ENCODE results near the gene IL17REL.
"Not testable (repeated sequence)": the region's sequence is repeated elsewhere in the genome, so short reads cannot be mapped to it uniquely, and the experiment has no call there.

The IL17REL gene

GRCh38 chr22:50001388-50002231, 11.0 kb downstream of the IL17REL start:
- DNase-seq: no peak

GRCh38 chr22:50000587-50001387, 11.8 kb downstream of the IL17REL start:
- no peak for DNase-seq

GRCh38 chr22:49999946-50000586, 12.5 kb downstream of the IL17REL start:
- no peak for DNase-seq

GRCh38 chr22:49999063-49999945, 13.3 kb downstream of the IL17REL start:
- DNase-seq: no peak

DNA sequence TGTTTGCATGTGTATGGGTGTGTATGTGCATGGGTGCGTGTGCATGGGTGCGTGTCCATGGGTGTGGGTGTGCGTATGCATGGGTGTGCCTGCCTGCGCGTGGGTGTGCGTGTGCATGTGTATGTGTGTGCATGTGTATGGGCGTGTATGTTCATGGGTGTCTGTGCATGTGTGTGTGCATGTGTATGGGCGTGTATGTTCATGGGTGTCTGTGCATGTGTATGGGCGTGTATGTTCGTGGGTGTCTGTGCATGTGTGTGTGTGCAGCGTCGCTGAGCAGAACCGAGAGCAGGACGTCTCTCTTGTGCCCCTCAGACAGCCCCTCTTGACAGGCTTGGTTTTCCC, 13.9 kb downstream of the IL17REL start:
- no peak for DNase-seq

DNA sequence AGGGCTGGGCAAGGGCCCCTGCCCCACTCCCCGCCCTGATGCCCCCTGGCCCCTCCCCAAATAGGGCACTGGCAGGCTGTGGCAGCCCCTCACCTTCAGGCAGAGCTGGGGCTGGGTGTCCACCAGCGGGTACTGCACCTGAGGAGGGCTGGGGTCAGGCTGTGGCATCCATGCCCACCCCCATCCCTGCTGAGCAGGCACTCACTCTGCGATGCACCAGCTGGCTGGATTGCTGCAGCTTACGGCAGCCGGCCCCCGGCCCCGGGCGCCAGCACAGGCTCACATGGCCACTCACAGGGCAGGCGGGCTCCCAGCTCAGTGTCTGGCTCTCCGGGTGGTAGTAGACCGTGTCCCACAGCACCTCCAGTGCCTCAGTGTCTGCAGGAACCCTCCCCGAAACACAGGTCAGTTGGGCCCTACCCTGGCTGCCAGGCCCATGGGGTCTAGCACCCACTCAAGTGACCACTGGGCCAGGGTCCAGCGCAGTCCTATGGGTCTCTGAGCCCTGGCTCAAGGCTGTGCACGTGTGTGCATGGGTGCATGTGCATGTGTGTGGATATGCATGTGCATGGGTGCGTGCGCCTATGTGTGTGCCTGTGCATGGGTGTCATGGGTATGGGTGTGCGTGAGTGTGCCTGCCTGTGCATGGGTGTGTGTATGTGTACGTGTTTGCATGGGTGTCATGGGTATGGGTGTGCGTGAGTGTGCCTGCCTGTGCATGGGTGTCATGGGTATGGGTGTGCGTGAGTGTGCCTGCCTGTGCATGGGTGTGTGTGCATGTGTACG, 14.4 kb downstream of the IL17REL start:
- DNase-seq: no peak

DNA sequence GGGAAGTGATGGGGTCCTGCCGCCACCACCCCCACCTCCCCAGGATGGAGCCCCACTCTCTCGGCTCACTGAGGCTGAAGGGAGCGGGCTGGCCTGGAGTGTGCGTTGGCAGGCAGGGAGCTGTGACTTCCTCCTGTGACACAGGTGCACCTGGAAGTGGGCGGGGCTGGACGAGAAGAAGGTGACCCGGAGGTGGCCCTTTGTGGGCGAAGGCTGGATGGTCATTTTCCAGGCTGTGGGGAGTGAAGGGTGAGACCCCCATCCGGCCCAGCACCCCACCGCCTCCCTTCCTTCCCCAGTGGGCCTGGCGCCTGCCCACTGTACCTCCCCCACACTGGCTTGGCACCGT, 15.3 kb downstream of the IL17REL start:
- no peak for DNase-seq

DNA sequence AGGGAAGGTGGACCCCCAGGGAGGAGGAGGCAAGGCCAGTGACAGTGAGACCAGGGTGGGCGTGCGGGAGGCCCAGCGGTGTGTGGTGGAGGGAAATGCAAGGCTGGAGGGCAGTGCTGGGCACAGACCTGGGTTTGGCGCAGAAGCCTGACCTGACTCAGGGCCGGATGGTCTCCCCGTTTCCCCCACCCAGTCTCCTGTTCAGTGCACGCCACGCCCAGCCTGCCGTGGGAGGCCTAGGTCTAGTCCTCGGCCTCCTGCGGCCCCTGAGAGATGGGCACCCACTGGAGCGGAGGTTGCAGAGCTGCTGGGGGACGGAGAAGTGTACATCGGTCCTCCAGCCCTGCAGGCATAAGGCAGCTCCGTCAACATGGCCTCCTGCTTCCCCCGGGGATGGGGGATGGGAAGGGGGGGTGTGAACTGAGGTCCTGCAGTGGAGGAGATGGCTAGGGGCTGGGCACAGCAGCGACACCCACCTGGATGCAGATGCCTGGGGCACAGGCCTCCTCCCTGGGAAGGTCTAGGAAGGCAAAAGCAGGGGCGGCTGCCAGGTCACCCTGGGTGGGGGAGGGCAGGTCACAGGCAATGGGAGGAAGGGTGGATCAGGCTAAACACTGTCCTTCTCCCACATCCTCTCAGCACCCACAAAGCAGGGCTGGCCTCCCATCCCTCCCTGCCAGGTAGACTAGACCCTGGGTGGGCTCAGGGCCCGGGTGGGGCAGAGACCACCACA, 15.9 kb downstream of the IL17REL start:
- DNase-seq: no peak

DNA sequence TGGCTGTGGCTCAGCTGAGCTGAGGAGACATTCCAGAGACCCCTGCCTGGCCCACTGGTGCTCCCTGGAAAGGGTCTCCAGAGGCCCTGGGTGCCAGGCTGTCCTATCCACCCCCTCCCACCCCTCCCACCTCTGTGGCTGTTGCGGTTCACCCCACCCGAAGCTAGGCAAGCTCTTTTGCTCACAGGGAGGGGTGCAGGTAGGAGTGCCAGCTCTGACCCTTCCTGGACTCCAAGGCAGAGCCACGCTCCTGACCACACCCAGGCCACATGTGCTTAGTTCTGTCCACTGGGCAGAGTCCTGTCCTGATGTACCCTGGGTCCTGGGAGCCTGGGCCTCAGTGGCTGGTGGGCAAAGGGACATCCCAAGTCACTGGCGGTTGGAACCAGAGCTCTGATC, 16.4 kb downstream of the IL17REL start:
- DNase-seq: no peak

- DNase-seq: no peak
These were observed 17.0 kb downstream of the IL17REL start for GRCh38 chr22:49995361-49996118.

GRCh38 chr22:49995041-49995360, 17.6 kb downstream of the IL17REL start:
- DNase-seq: no peak

DNA sequence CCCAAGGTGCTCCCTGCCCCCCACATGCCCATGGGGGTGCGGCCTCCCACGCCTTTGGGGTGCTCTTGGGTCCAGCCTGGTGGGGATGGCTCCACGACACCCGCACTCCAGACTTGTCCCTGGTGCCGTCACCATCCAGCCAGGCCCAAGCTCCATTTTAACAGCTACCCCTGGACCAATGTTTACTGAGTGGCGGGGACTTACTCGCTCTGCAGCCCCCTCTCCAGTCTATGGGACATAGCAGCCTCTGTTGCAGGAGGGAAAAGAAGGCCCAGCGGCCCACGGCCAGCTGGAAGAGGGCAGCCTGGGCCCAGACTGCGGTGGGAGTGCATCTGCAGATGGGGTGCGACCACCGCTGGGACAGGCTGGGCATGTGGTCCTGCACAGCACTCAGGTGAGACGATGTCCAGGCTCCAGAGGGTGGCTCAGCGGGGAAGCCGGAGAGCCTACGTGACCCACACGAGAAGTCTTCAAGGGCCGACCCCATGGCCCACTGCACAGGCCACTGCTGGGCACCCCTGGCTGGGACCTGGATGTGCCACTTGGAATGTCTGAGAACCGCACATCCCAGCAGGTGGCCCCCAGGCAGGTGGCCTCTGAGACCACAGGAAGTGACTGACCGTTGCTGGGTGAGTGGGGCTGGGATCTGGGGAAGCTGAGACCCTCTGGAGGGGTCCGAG, 18.1 kb downstream of the IL17REL start:
- no peak for DNase-seq

- no peak for DNase-seq
These were observed 18.8 kb downstream of the IL17REL start for GRCh38 chr22:49993649-49994360.

GRCh38 chr22:49992921-49993648, 19.5 kb downstream of the IL17REL start:
- DNase-seq: no peak

DNA sequence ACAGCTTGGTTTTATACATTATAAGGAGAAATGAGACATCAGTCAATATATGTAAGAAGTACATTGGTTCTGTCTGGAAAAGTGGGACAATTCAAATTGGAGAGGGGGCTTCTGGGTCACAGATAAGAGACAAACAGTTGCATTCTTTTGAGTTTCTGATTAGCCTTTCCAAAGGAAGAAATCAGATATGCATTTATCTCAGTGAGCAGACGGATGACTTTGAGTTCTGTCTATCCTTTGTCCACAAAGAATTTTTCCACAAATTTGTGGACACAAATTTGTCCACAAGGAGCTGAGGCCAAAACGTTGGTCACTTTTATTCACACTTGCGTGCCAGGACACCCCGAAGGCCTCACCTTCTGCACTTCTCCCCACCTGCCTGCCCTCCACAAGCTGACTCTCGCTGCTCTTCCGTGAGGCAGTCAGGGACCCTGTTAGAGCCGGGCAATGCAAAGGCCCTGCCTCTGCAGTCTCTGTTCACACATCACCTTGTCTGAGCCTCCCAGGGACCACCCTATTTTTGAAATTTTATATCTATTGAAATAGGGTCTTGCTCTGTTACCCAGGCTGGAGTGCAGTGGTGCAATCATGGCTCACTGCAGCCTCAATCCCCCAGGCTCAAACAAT, 20.5 kb downstream of the IL17REL start:
- DNase-seq: no peak

DNA sequence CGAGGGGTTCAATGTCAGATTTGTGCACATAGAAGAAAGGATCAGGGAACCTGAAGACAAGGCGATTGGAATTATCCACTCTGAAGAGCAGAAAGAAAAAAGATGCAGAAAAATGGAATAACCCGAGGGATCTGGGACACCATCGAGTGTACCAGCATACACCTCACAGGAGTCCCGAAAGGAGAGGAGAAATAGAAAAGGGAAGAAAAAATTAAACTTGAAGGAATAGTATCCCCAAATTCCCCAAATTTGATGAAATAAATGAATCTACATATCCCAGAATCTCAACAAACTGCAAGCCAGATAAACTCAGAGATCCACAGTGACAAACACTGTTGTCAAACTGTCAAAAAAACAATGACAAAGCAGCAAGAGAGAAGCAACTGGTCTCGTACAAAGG, 21.4 kb downstream of the IL17REL start:
- no peak for DNase-seq

GRCh38 chr22:49989826-49990225, 22.7 kb downstream of the IL17REL start:
- DNase-seq: not testable (repeated sequence)

DNA sequence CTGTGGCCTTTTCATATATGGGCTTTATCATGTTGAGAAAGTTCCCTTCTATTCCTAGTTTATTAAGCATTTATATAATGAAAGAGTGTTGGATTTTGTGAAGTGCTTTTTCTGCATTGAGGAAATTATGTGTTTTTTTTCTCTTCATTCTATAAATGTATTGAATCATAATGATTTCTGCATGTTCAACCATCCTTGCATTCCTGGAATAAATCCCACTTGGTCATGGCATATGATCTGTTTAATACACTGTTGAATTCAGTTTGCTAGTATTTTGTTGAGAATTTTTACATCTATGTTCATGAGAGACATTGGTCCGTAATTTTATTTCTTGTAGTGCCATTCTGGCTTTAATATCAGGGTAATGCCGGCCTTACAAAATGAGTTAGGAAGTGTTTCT, 26.2 kb downstream of the IL17REL start:
- DNase-seq: no peak
